Spleen (tissue), 7 donors: Measurements from ENCODE around the gene PHB1.

Experiments used
- CTCF ChIP-seq, 11 experiments: fragments of 200-600 bp in 7 of 11; fragments of 450-650 bp in 4 of 11; sonication (generic) in 4 of 11; IDR thresholded peaks in 8 of 11; conservative IDR thresholded peaks in 3 of 11; 1 replicate in 7 of 11; 2 replicates in 4 of 11; pipeline versions ENCODE4 v1.4.0 to v1.8.0; 2016 to 2021; ENCODE audit warnings: antibody characterized with exemption in 11 of 11, inconsistent platforms in 4 of 11, mild to moderate bottlenecking in 1 of 11
- POLR2A ChIP-seq, 3 donors: fragments of 450-650 bp; IDR thresholded peaks; one replicate each; pipeline ENCODE4 v1.5.1; 2017; ENCODE audit warnings: antibody characterized with exemption in 3 of 3, mild to moderate bottlenecking in 1 of 3
- donor health status: DM: no; HTN: no; CAD: no; lungs with moderate emphysema.
- donor health status: DM: no; HTN: no; CAD: no.
- donor health status: DM: no; HTN: no; CAD: no.

GRCh38 chr17:49369760-49370159, 44.9 kb downstream of the PHB1 start:
- TF ChIP-seq POLR2A (IDR thresholded peaks at IDR 0.05) (no peak), CTCF (IDR thresholded peaks at IDR 0.05 in 8 of 11, conservative IDR thresholded peaks at IDR 0.05 in 3 of 11) (no peak)
